ENCODE measurements around the gene NRTN.

NRTN gene

GRCh38 chr19:5838353-5839064, 33.6 kb downstream of the NRTN start:
- no peak for TF ChIP-seq CTCF (IDR thresholded peaks at IDR 0.05)

DNA sequence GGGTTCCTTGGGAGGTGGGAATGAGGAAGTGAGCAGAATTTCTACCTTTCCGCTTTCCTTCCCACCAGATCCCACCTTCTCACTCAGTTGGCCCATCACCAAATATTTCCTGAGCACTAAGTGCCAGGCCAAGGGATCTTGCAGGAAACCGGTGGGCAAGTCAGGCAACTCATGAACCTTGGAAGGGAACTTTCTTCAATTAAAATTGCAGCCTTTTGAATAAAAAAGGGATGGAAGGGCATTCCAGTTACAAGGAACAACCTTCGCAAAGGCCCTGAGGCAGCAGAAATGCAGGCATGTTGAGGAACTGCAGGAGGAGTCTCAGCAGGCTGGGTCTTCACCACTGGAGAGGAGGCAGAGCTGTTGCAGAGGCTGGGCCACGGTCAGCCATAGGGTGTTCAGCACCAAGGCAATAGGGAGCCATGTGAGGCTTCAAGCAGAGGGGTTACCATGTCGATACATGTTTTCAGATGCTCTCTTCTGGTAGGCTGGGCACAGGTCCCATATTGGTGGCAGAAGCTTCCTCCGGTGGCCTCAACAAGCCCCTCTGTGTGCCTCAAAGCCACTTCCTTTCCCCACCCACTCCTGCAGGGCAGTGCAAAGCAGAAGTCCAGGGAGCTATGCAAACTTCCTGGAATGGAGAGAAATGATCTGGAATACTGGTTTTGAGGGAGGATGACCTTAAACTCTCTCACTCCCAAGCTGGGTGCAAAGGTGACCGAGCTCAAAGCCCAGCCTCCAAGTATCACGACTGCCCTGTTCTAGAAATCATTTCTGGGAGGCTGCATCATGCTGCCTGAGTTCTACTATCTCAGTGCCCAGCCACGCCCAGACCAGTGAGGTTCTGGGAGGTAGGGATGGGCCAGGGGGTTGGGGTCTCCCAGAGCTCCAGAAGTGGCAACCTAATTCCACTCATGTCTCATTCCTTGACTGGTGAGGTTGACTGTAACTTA, 34.5 kb downstream of the NRTN start, which contains the start of gene FUT6:
FUT6 (minus strand) TSS at position 638 of the 953 bp plus-strand sequence. CDS start 7,135 bp downstream, outside the sequence.
- no peak for TF ChIP-seq CTCF (IDR thresholded peaks at IDR 0.05)

DNA sequence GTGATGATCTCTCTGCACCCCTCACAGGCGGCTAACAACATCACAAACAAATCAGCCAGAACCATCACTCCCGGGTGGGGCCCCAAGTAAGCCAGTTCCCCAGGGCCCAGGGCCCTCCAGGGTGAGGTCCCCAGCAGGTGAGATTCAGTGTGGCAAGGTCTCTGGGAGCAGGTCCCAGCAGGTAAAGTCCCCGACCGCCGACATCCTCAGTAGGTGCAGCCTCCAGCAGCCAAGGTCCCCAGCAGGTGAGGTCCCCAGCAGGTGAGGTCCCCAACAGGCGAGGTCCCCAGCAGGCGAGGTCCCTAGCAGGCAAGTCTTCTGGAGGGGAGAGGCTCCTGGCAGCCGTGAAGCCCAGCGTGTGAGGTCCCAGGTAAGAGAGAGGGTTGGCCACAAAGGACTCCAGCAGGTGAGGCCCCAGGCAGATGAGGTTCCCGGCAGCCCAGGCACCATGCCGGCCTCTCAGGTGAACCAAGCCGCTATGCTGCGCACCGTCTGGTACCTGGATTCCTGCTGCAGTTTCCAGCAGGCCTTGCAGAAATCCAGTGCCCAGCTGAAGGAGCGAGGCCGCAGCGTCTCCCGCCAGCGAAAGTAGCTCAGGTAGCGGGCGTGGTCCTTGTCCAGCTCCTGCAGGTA, 38.5 kb downstream of the NRTN start:
- TF ChIP-seq CTCF (IDR thresholded peaks at IDR 0.05) = no peak

GRCh38 chr19:5844456-5845433, 39.9 kb downstream of the NRTN start:
- no peak for TF ChIP-seq CTCF (IDR thresholded peaks at IDR 0.05)

GRCh38 chr19:5850189-5850588, 45.3 kb downstream of the NRTN start:
- no peak for TF ChIP-seq CTCF (IDR thresholded peaks at IDR 0.05)

DNA sequence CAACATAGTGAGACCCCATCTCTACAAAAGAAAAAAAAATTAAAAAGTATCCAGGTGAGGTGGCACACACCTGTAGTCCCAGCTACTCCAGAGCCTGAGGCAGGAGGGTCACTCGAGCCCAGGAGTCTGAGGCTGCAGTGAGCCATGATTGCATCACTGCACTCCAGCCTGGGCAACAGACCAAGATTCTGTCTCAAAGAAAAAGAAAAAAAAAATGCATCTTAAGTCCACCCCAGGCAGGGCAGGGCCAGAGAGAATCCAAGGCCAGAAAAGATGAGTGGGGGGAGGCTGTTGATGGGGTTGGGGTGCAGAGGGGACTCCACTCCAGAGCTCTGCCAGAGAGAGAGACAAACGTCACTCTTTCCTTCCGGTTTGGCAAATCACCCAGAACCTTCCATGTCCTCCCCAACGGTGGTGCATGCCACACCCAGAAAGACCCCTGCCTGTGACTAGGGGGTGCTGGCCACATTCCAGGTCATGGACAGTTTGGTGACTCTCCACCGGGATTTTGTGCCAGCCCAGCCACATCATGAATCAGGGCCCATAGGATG, 46.0 kb downstream of the NRTN start:
- TF ChIP-seq CTCF (IDR thresholded peaks at IDR 0.05) = no peak

Measured in LNCAP (cell line).